Spleen (tissue), 7 donors: ENCODE data around the gene NDUFB8.

Experiments
- POLR2A ChIP-seq, 3 donors: fragments of 450-650 bp; IDR thresholded peaks; one replicate each; pipeline ENCODE4 v1.5.1; 2017; ENCODE audit warnings: antibody characterized with exemption in 3 of 3, mild to moderate bottlenecking in 1 of 3
- TF ChIP-seq, protein P1 (sequence below), 11 experiments: fragments of 200-600 bp in 7 of 11; fragments of 450-650 bp in 4 of 11; sonication (generic) in 4 of 11; IDR thresholded peaks in 8 of 11; conservative IDR thresholded peaks in 3 of 11; 1 replicate in 7 of 11; 2 replicates in 4 of 11; pipeline versions ENCODE4 v1.4.0 to v1.8.0; 2016 to 2021; ENCODE audit warnings: antibody characterized with exemption in 11 of 11, inconsistent platforms in 4 of 11, mild to moderate bottlenecking in 1 of 11
- donor health status: DM: no; HTN: no; CAD: no; lungs with moderate emphysema.
- donor health status: DM: no; HTN: no; CAD: no.
- donor health status: DM: no; HTN: no; CAD: no.

DNA sequence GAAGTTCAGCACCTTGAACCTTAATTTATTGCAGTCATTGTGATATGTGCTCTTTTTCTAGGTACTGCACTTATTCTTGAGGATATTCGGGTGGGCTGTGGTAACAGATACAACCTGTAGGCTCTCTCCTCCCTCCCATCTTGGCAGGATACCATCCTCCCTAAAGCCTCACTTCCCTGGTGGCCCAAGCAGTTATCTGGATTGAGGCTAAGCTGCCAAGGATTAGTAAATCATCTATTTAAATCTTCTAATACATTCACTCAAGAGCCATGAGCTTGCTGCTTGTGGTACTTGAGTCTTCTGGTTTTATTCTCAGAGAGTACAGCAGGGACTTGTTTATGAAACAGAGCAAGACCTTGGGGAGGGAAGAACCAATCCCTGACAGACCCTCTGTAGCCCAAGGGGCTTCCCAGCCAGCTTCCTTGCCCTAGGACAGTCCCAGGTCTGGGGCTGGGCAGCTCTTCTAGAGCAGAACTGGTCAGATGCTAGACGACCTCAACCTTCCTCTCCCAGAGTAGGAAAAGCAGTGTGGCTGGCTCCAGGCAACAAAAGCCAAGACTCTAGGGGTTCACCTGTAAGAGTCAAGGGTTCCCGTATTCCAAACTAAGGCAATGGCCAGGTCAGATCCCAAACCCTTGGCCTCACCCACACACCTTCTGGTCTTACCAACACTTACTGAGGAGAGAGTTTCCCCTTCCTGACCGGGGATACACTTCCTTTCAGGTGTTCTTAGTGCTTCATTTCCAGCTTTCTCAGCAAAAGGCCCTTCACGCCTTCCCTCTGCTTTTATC, 45.6 kb downstream of the NDUFB8 start:
- TF ChIP-seq, protein P1, sequence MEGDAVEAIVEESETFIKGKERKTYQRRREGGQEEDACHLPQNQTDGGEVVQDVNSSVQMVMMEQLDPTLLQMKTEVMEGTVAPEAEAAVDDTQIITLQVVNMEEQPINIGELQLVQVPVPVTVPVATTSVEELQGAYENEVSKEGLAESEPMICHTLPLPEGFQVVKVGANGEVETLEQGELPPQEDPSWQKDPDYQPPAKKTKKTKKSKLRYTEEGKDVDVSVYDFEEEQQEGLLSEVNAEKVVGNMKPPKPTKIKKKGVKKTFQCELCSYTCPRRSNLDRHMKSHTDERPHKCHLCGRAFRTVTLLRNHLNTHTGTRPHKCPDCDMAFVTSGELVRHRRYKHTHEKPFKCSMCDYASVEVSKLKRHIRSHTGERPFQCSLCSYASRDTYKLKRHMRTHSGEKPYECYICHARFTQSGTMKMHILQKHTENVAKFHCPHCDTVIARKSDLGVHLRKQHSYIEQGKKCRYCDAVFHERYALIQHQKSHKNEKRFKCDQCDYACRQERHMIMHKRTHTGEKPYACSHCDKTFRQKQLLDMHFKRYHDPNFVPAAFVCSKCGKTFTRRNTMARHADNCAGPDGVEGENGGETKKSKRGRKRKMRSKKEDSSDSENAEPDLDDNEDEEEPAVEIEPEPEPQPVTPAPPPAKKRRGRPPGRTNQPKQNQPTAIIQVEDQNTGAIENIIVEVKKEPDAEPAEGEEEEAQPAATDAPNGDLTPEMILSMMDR (IDR thresholded peaks at IDR 0.05 in 8 of 11, conservative IDR thresholded peaks at IDR 0.05 in 3 of 11), result no peak
- TF ChIP-seq POLR2A (IDR thresholded peaks at IDR 0.05), result no peak
